ENCODE measurements around the gene NANOS3. TPM values are rescaled to one million over a fixed set of nuclear protein-coding genes. Genes with fewer than 3 reads are reported as not detected.

The NANOS3 gene
- total and polyA plus RNA-seq, 9 of the 15 experiments (the other 6 are each of a cell fraction or from before 2014, with no cell fraction given) = not detected

DNA sequence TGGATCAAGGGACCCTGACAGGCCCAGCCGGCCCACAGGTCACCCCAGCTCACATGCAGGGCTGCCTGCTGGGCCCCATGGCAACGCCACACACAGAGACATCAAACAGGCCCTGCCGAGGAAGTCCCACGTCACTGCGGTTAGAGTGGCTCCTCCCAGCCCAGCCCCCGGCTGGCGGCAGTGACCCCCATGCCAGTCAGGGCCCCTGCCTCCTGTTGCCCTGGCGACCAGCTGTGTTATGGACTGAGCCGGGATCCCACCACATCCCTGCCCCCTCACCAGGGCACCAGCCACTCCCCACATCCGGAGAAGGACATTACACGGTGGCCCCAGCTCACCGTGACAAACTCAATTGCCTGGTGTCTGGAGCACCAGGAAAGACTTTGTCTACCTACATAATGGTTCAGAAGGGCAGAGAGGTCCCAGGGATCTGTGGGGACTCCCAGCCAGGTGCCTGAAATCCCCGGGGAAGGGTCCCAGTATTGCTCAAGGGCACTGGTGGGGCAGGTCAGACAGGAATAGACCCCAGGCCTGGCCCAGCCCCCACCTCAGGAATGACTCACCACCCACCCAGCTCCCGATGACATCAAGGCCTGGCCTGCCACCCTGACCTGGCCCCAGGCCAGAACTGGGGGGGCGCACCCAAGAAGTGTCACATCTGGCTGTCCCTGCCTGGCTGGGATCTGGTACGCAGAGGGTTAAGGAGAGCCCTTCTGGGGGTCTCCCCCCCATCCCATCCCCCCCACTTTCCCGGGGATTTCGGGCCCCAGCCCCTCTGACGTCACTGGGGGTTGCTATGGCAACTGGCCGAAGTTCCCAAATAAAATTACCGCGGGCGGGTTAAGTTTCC is 30.2 kb upstream of the NANOS3 start (continued):
- TF ChIP-seq FOXK2 (conservative IDR thresholded peaks at IDR 0.05 in 1 of 2, IDR thresholded peaks at IDR 0.05 in 1 of 2; ENCODE audit: low read depth in 2 of 2) (no peak), PHF20 (IDR thresholded peaks at IDR 0.05; ENCODE audit: partially characterized antibody) (no peak), MITF (IDR thresholded peaks at IDR 0.05) (no peak), ZFP36 (IDR thresholded peaks at IDR 0.05; ENCODE audit: low read depth, low read length, partially characterized antibody) (no peak), ZNF586 (CRISPR knock-in tag; conservative IDR thresholded peaks at IDR 0.05) (no peak), NELFE (IDR thresholded peaks at IDR 0.05; ENCODE audit: insufficient read depth, insufficient read length) (no peak), ZNF124 (CRISPR knock-in tag; IDR thresholded peaks at IDR 0.05) (no peak), CGGBP1 (CRISPR knock-in tag; IDR thresholded peaks at IDR 0.05) (no peak), NRF1 (conservative IDR thresholded peaks at IDR 0.05 in 1 of 2, IDR thresholded peaks at IDR 0.05 in 1 of 2) (0 out of 4 replicates have a peak, but pooled peaks of 1 of the 2 experiments have one; percentile 22), SAFB (IDR thresholded peaks at IDR 0.05; ENCODE audit: borderline replicate concordance, low read depth, low read length) (no peak), POLR2AphosphoS5 (IDR thresholded peaks at IDR 0.05; ENCODE audit: control insufficient read depth, insufficient read depth, low read depth, low read length) (peak; percentile 28; the same call in 1 of the 2 replicates)
- TF ChIP-seq, protein P1, sequence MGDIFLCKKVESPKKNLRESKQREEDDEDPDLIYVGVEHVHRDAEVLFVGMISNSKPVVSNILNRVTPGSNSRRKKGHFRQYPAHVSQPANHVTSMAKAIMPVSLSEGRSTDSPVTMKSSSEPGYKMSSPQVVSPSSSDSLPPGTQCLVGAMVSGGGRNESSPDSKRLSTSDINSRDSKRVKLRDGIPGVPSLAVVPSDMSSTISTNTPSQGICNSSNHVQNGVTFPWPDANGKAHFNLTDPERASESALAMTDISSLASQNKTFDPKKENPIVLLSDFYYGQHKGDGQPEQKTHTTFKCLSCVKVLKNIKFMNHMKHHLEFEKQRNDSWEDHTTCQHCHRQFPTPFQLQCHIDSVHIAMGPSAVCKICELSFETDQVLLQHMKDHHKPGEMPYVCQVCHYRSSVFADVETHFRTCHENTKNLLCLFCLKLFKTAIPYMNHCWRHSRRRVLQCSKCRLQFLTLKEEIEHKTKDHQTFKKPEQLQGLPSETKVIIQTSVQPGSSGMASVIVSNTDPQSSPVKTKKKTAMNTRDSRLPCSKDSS (IDR thresholded peaks at IDR 0.05; ENCODE audit: low read depth, partially characterized antibody) = no peak
- TF ChIP-seq, protein P2, sequence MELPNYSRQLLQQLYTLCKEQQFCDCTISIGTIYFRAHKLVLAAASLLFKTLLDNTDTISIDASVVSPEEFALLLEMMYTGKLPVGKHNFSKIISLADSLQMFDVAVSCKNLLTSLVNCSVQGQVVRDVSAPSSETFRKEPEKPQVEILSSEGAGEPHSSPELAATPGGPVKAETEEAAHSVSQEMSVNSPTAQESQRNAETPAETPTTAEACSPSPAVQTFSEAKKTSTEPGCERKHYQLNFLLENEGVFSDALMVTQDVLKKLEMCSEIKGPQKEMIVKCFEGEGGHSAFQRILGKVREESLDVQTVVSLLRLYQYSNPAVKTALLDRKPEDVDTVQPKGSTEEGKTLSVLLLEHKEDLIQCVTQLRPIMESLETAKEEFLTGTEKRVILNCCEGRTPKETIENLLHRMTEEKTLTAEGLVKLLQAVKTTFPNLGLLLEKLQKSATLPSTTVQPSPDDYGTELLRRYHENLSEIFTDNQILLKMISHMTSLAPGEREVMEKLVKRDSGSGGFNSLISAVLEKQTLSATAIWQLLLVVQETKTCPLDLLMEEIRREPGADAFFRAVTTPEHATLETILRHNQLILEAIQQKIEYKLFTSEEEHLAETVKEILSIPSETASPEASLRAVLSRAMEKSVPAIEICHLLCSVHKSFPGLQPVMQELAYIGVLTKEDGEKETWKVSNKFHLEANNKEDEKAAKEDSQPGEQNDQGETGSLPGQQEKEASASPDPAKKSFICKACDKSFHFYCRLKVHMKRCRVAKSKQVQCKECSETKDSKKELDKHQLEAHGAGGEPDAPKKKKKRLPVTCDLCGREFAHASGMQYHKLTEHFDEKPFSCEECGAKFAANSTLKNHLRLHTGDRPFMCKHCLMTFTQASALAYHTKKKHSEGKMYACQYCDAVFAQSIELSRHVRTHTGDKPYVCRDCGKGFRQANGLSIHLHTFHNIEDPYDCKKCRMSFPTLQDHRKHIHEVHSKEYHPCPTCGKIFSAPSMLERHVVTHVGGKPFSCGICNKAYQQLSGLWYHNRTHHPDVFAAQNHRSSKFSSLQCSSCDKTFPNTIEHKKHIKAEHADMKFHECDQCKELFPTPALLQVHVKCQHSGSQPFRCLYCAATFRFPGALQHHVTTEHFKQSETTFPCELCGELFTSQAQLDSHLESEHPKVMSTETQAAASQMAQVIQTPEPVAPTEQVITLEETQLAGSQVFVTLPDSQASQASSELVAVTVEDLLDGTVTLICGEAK (IDR thresholded peaks at IDR 0.05) = no peak
- TF ChIP-seq, protein P2 (CRISPR knock-in tag; IDR thresholded peaks at IDR 0.05) = no peak
